Neural cell (in vitro differentiated cells): ENCODE measurements around the gene CD48.

Source experiments
- EP300 ChIP-seq: fragments of 450-650 bp; conservative IDR thresholded peaks from 2 replicates; pipeline ENCODE4 v1.6.1; 2014; ENCODE audit warnings: antibody characterized with exemption, mild to moderate bottlenecking, moderate library complexity; ENCODE audit not compliant: poor library complexity, severe bottlenecking
- EZH2 ChIP-seq: fragments of 200-600, 300-800 bp; shearing (Covaris generic), sonication (generic); IDR thresholded peaks from 2 replicates; pipeline ENCODE4 v1.6.1; 2014; ENCODE audit warnings: antibody characterized with exemption, low read length, borderline replicate concordance, mild to moderate bottlenecking; ENCODE audit not compliant: insufficient read depth, poor library complexity, severe bottlenecking
- TAF1 ChIP-seq: IDR thresholded peaks from 2 replicates; pipeline ENCODE4 v1.6.1; 2012; ENCODE audit warnings: low read depth
- TF ChIP-seq, protein P1 (sequence below): fragments of 450-650 bp; IDR thresholded peaks from 2 replicates; pipeline ENCODE4 v1.5.1; 2014; ENCODE audit warnings: antibody characterized with exemption, mild to moderate bottlenecking, moderate library complexity; ENCODE audit not compliant: poor library complexity, severe bottlenecking
- TF ChIP-seq, protein P2 (sequence below): IDR thresholded peaks from 2 replicates; pipeline ENCODE4 v1.6.1; 2012; ENCODE audit warnings: borderline replicate concordance

DNA sequence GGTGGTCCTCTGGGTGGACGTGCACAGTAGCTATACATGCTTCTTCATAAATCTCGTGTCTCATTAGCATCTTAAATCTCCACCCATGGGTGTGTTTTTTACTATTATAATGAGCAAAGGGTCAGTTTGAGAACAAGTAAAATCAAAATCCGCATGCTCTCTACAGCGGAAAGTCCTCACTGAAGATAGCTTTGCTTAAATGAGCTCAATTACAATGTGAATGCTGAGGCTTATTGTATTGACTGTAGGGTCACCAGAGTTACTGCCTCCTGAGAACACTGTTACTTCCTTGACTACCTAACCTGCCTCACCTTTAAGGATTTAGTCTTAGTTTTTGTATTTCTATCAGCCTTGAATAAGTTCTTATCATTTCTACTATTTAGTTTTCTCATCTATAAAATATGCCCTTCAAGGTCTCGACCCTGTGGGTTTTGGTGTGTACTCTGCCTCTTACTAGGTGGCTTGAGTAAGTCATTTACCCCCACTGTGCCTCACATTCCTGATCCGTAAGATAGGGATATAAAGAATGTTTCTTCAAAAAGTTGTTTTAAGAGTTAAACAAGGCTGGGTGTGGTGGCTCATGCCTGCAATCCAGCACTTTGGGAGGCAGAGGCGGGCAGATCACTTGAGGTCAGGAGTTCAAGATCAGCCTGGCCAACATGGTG, 35.3 kb upstream of the CD48 start:
- TF ChIP-seq EZH2 (no peak), EP300 (no peak), TAF1 (no peak)
- TF ChIP-seq, protein P1, sequence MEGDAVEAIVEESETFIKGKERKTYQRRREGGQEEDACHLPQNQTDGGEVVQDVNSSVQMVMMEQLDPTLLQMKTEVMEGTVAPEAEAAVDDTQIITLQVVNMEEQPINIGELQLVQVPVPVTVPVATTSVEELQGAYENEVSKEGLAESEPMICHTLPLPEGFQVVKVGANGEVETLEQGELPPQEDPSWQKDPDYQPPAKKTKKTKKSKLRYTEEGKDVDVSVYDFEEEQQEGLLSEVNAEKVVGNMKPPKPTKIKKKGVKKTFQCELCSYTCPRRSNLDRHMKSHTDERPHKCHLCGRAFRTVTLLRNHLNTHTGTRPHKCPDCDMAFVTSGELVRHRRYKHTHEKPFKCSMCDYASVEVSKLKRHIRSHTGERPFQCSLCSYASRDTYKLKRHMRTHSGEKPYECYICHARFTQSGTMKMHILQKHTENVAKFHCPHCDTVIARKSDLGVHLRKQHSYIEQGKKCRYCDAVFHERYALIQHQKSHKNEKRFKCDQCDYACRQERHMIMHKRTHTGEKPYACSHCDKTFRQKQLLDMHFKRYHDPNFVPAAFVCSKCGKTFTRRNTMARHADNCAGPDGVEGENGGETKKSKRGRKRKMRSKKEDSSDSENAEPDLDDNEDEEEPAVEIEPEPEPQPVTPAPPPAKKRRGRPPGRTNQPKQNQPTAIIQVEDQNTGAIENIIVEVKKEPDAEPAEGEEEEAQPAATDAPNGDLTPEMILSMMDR, result no peak
- TF ChIP-seq, protein P2, sequence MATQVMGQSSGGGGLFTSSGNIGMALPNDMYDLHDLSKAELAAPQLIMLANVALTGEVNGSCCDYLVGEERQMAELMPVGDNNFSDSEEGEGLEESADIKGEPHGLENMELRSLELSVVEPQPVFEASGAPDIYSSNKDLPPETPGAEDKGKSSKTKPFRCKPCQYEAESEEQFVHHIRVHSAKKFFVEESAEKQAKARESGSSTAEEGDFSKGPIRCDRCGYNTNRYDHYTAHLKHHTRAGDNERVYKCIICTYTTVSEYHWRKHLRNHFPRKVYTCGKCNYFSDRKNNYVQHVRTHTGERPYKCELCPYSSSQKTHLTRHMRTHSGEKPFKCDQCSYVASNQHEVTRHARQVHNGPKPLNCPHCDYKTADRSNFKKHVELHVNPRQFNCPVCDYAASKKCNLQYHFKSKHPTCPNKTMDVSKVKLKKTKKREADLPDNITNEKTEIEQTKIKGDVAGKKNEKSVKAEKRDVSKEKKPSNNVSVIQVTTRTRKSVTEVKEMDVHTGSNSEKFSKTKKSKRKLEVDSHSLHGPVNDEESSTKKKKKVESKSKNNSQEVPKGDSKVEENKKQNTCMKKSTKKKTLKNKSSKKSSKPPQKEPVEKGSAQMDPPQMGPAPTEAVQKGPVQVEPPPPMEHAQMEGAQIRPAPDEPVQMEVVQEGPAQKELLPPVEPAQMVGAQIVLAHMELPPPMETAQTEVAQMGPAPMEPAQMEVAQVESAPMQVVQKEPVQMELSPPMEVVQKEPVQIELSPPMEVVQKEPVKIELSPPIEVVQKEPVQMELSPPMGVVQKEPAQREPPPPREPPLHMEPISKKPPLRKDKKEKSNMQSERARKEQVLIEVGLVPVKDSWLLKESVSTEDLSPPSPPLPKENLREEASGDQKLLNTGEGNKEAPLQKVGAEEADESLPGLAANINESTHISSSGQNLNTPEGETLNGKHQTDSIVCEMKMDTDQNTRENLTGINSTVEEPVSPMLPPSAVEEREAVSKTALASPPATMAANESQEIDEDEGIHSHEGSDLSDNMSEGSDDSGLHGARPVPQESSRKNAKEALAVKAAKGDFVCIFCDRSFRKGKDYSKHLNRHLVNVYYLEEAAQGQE, result no peak
